HCT116 (cell line): Measurements from ENCODE around the gene FSTL4.

Source experiments
- EGR1 ChIP-seq: IDR thresholded peaks from 2 replicates; pipeline ENCODE4 v1.6.1; 2012; ENCODE audit warnings: low read depth
- ELF1 ChIP-seq: IDR thresholded peaks from 2 replicates; pipeline ENCODE4 v1.6.1; 2012; ENCODE audit warnings: low read depth, borderline replicate concordance
- EZH2 ChIP-seq: fragments of 200-600 bp; sonication (generic); IDR thresholded peaks from 2 replicates; pipeline ENCODE4 v1.6.1; 2017; ENCODE audit warnings: antibody characterized with exemption, mixed run types
- EZH2phosphoT487 ChIP-seq: fragments of 200-600 bp; IDR thresholded peaks from 2 replicates; pipeline ENCODE4 v1.6.1; 2018; ENCODE audit warnings: antibody characterized with exemption, borderline replicate concordance
- JUND ChIP-seq: IDR thresholded peaks from 2 replicates; pipeline ENCODE4 v1.6.1; 2012
- POLR2A ChIP-seq: IDR thresholded peaks from 2 replicates; pipeline ENCODE4 v1.7.0; 2011; ENCODE audit warnings: borderline replicate concordance; ENCODE audit not compliant: insufficient read depth, insufficient read length; ENCODE audit errors: extremely low read depth
- POLR2AphosphoS5 ChIP-seq: IDR thresholded peaks from 2 replicates; pipeline ENCODE4 v1.6.1; 2011; ENCODE audit warnings: mild to moderate bottlenecking, low read depth, low read length, moderate library complexity
- SP1 ChIP-seq: IDR thresholded peaks from 2 replicates; pipeline ENCODE4 v1.6.1; 2012; ENCODE audit warnings: low read depth
- SRF ChIP-seq: IDR thresholded peaks from 2 replicates; pipeline ENCODE4 v1.6.1; 2012; ENCODE audit warnings: low read depth
- TCF7L2 ChIP-seq: IDR thresholded peaks from 2 replicates; pipeline ENCODE4 v1.7.0; 2011; ENCODE audit warnings: borderline replicate concordance, inconsistent platforms; ENCODE audit not compliant: insufficient read depth, insufficient read length; ENCODE audit errors: extremely low read depth
- ZNF274 ChIP-seq: fragments of 200-500 bp; sonication (Bioruptor generic); IDR thresholded peaks from 2 replicates; pipeline ENCODE4 v1.6.1; 2014; ENCODE audit warnings: mild to moderate bottlenecking, low read depth, low read length, inconsistent platforms
- TF ChIP-seq, protein P1 (sequence below), 3 experiments: fragments of 200-600 bp in 1 of 3; sonication (generic) in 1 of 3; IDR thresholded peaks in 2 of 3; conservative IDR thresholded peaks in 1 of 3; 2 replicates each; pipeline ENCODE4 v1.5.1; 2012 to 2017; ENCODE audit warnings: low read depth in 2 of 3, low read length in 2 of 3, antibody characterized with exemption in 1 of 3, borderline replicate concordance in 1 of 3, control low read depth in 1 of 3, mild to moderate bottlenecking in 1 of 3, mixed read lengths in 1 of 3, mixed run types in 1 of 3, moderate library complexity in 1 of 3; ENCODE audit not compliant: insufficient read depth in 1 of 3
- TF ChIP-seq, protein P2 (sequence below): IDR thresholded peaks from 2 replicates; pipeline ENCODE4 v1.6.1; 2012
- TF ChIP-seq, protein P3 (sequence below): IDR thresholded peaks from 2 replicates; pipeline ENCODE4 v1.6.1; 2011; ENCODE audit warnings: mild to moderate bottlenecking, low read length, moderate library complexity; ENCODE audit not compliant: insufficient replicate concordance; ENCODE audit errors: extremely low read depth

DNA sequence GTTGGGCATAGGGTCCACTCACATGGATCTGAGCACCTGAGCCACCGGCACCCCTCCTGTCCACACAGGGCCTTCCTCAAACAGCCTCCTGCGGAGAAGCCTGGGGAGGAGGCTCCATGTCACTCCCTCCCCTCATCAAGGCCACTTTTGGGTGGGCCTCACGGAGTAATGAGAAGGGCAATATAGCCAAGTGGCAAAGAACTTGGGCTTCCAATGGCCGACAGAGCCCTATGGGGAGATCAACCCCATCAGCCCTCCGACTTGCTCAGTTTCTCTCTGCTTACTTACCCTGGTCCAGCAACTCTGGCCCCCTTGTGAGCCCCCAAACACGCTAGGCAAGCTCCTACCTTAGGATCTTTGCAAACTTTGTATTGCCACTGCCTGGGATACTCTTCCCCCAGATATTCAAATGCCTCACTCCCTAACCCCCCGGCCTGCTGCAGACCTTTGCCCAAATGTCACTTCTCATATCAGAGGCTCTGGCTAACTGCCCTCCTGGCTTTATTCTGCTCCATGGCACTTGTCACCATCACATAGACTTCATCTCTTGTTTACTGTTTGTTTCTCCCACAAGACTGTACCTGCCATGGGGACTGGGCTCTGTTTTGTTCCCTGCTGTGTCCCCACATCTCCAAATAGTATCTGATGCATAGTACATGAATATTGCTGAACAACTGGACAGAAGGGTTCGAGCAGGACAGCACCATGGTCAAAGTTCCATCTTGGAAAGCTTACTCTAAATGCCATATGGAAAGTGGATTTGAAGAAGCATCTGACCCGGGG is 220.8 kb downstream of the FSTL4 start:
- TF ChIP-seq, protein P1, sequence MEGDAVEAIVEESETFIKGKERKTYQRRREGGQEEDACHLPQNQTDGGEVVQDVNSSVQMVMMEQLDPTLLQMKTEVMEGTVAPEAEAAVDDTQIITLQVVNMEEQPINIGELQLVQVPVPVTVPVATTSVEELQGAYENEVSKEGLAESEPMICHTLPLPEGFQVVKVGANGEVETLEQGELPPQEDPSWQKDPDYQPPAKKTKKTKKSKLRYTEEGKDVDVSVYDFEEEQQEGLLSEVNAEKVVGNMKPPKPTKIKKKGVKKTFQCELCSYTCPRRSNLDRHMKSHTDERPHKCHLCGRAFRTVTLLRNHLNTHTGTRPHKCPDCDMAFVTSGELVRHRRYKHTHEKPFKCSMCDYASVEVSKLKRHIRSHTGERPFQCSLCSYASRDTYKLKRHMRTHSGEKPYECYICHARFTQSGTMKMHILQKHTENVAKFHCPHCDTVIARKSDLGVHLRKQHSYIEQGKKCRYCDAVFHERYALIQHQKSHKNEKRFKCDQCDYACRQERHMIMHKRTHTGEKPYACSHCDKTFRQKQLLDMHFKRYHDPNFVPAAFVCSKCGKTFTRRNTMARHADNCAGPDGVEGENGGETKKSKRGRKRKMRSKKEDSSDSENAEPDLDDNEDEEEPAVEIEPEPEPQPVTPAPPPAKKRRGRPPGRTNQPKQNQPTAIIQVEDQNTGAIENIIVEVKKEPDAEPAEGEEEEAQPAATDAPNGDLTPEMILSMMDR (IDR thresholded peaks at IDR 0.05 in 2 of 3, conservative IDR thresholded peaks at IDR 0.05 in 1 of 3; ENCODE audit: borderline replicate concordance in 1 of 3, insufficient read depth in 1 of 3, low read depth in 2 of 3, low read length in 2 of 3) = no peak
- no peak for TF ChIP-seq POLR2A
- TF ChIP-seq ZNF274 = no peak
- TF ChIP-seq JUND = no peak
- no peak for TF ChIP-seq EZH2
- TF ChIP-seq, protein P2, sequence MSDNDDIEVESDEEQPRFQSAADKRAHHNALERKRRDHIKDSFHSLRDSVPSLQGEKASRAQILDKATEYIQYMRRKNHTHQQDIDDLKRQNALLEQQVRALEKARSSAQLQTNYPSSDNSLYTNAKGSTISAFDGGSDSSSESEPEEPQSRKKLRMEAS = no peak
- TF ChIP-seq POLR2AphosphoS5 = no peak
- no peak for TF ChIP-seq EGR1
- TF ChIP-seq SRF = no peak
- TF ChIP-seq SP1 = no peak
- TF ChIP-seq, protein P3, sequence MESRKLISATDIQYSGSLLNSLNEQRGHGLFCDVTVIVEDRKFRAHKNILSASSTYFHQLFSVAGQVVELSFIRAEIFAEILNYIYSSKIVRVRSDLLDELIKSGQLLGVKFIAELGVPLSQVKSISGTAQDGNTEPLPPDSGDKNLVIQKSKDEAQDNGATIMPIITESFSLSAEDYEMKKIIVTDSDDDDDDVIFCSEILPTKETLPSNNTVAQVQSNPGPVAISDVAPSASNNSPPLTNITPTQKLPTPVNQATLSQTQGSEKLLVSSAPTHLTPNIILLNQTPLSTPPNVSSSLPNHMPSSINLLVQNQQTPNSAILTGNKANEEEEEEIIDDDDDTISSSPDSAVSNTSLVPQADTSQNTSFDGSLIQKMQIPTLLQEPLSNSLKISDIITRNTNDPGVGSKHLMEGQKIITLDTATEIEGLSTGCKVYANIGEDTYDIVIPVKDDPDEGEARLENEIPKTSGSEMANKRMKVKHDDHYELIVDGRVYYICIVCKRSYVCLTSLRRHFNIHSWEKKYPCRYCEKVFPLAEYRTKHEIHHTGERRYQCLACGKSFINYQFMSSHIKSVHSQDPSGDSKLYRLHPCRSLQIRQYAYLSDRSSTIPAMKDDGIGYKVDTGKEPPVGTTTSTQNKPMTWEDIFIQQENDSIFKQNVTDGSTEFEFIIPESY = no peak
- no peak for TF ChIP-seq TCF7L2
- TF ChIP-seq EZH2phosphoT487 = no peak
- no peak for TF ChIP-seq ELF1
